ENCODE results near the gene HS3ST5. TPM values are rescaled to one million over a fixed set of nuclear protein-coding genes. Genes with fewer than 3 reads are reported as not detected.
A peak's percentile ranks its signal among the peaks of the same experiment; 100 is the strongest.

HS3ST5 gene
- total RNA-seq, 1 donor from 2014 or later: 0.05 TPM

- Mint-ChIP-seq H3K27ac (ENCODE audit: unreplicated experiment) (no peak overlapping the region), H3K36me3 (ENCODE audit: low read depth) (no peaks in the 10 kb centered on the region), H3K4me3 (ENCODE audit: unreplicated experiment) (no peak overlapping the region), H3K27me3 (ENCODE audit: low read depth) (no peaks in the 10 kb centered on the region), H3K9me3 (ENCODE audit: low read depth) (no peaks in the 10 kb centered on the region), H3K4me1 (ENCODE audit: low read depth) (no peaks in the 10 kb centered on the region)
- DNase-seq (ENCODE audit: low spot score): no peak
- TF ChIP-seq CTCF (IDR thresholded peaks at IDR 0.05): peak; percentile 86
Observed at GRCh38 chr6:114108119-114109002, 234.5 kb downstream of the HS3ST5 start.

- no peaks in the 10 kb centered on the region for H3K9me3 Mint-ChIP-seq (ENCODE audit: low read depth)
- DNase-seq (ENCODE audit: low spot score): no peak
- H3K4me1 Mint-ChIP-seq (ENCODE audit: low read depth): peaks cover 5% of the 10 kb centered on the region
- no peak overlapping the region for H3K27ac Mint-ChIP-seq (ENCODE audit: unreplicated experiment)
- H3K4me3 Mint-ChIP-seq (ENCODE audit: unreplicated experiment): no peak overlapping the region
- no peaks in the 10 kb centered on the region for H3K36me3 Mint-ChIP-seq (ENCODE audit: low read depth)
- no peaks in the 10 kb centered on the region for H3K27me3 Mint-ChIP-seq (ENCODE audit: low read depth)
- no peak for TF ChIP-seq CTCF (IDR thresholded peaks at IDR 0.05)
Observed at GRCh38 chr6:114106020-114106419, 236.8 kb downstream of the HS3ST5 start.

- Mint-ChIP-seq H3K27me3 (ENCODE audit: low read depth) (no peaks in the 10 kb centered on the region), H3K4me1 (ENCODE audit: low read depth) (peaks cover 15% of the 10 kb centered on the region), H3K27ac (ENCODE audit: unreplicated experiment) (no peak overlapping the region), H3K9me3 (ENCODE audit: low read depth) (no peaks in the 10 kb centered on the region), H3K36me3 (ENCODE audit: low read depth) (no peaks in the 10 kb centered on the region), H3K4me3 (ENCODE audit: unreplicated experiment) (no peak overlapping the region)
- no peak for TF ChIP-seq CTCF (IDR thresholded peaks at IDR 0.05)
- no peak for DNase-seq (ENCODE audit: low spot score)
Observed at GRCh38 chr6:114101255-114101654, 241.6 kb downstream of the HS3ST5 start.

GRCh38 chr6:114100215-114100994, 242.4 kb downstream of the HS3ST5 start:
- no peak overlapping the region for H3K4me3 Mint-ChIP-seq (ENCODE audit: unreplicated experiment)
- no peaks in the 10 kb centered on the region for H3K9me3 Mint-ChIP-seq (ENCODE audit: low read depth)
- no peaks in the 10 kb centered on the region for H3K27me3 Mint-ChIP-seq (ENCODE audit: low read depth)
- no peak overlapping the region for H3K27ac Mint-ChIP-seq (ENCODE audit: unreplicated experiment)
- no peak for DNase-seq (ENCODE audit: low spot score)
- no peak for TF ChIP-seq CTCF (IDR thresholded peaks at IDR 0.05)
- H3K36me3 Mint-ChIP-seq (ENCODE audit: low read depth): no peaks in the 10 kb centered on the region
- peaks cover 15% of the 10 kb centered on the region for H3K4me1 Mint-ChIP-seq (ENCODE audit: low read depth)

GRCh38 chr6:114096561-114097172, 246.2 kb downstream of the HS3ST5 start:
- Mint-ChIP-seq H3K27ac (ENCODE audit: unreplicated experiment) (no peak overlapping the region), H3K9me3 (ENCODE audit: low read depth) (no peaks in the 10 kb centered on the region), H3K4me3 (ENCODE audit: unreplicated experiment) (no peak overlapping the region), H3K36me3 (ENCODE audit: low read depth) (no peaks in the 10 kb centered on the region), H3K27me3 (ENCODE audit: low read depth) (no peaks in the 10 kb centered on the region), H3K4me1 (ENCODE audit: low read depth) (peaks cover 15% of the 10 kb centered on the region)
- no peak for DNase-seq (ENCODE audit: low spot score)
- peak; percentile 95 for TF ChIP-seq CTCF (IDR thresholded peaks at IDR 0.05)
